Spleen (tissue), 7 donors: Measurements from ENCODE around the gene FBXW8.

Experiments used
- CTCF ChIP-seq, 11 experiments: fragments of 200-600 bp in 7 of 11; fragments of 450-650 bp in 4 of 11; sonication (generic) in 4 of 11; IDR thresholded peaks in 8 of 11; conservative IDR thresholded peaks in 3 of 11; 1 replicate in 7 of 11; 2 replicates in 4 of 11; pipeline versions ENCODE4 v1.4.0 to v1.8.0; 2016 to 2021; ENCODE audit warnings: antibody characterized with exemption in 11 of 11, inconsistent platforms in 4 of 11, mild to moderate bottlenecking in 1 of 11
- POLR2A ChIP-seq, 3 donors: fragments of 450-650 bp; IDR thresholded peaks; one replicate each; pipeline ENCODE4 v1.5.1; 2017; ENCODE audit warnings: antibody characterized with exemption in 3 of 3, mild to moderate bottlenecking in 1 of 3
- donor health status: DM: no; HTN: no; CAD: no; lungs with moderate emphysema.
- donor health status: DM: no; HTN: no; CAD: no.
- donor health status: DM: no; HTN: no; CAD: no.

DNA sequence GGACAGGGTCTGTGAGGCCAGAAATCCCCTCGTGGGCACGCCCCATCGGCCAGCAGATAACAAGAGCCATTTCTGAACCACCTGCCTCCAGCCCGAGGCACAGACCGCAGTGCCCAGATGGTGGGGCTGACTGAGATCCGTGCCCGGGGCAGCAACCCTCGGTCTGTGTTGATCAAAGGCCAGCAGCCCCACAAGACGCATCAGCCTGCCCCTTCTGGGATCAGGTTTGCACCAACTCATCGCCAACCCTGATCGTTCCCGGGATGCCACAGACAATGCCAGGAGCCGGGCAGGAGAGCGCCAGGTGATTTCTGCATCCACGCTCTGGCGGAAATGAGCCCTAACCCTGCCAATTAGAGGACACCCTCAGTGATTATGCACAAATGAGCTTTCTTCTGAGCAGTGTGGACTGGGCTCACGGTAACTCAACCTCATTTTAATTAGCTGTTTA is 124.0 kb downstream of the FBXW8 start:
- TF ChIP-seq CTCF (IDR thresholded peaks at IDR 0.05 in 8 of 11, conservative IDR thresholded peaks at IDR 0.05 in 3 of 11) (no peak), POLR2A (IDR thresholded peaks at IDR 0.05) (no peak)
